SJCRH30 (cell line): ENCODE results near the gene SUCLG1. TPM values are rescaled to one million over a fixed set of nuclear protein-coding genes. Genes with fewer than 3 reads are reported as not detected.
A peak's percentile ranks its signal among the peaks of the same experiment; 100 is the strongest.

ENCODE experiments used
- DNase-seq, 2 experiments: peaks; one replicate each; pipeline ENCODE4 v3.0.0-alpha.2; 2015 to 2020
- H3K27ac ChIP-seq: fragments of 250-450 bp; sonication (Bioruptor Pico); 2 replicates; pipeline ENCODE4 v1.5.1; 2020; ENCODE audit warnings: mild to moderate bottlenecking, moderate library complexity
- H3K27me3 ChIP-seq: fragments of 250-450 bp; sonication (Bioruptor Pico); 2 replicates; pipeline ENCODE4 v1.5.1; 2020; ENCODE audit warnings: mild to moderate bottlenecking, moderate library complexity
- H3K36me3 ChIP-seq: fragments of 250-450 bp; sonication (Bioruptor Pico); 2 replicates; pipeline ENCODE4 v1.5.1; 2020; ENCODE audit warnings: mild to moderate bottlenecking, moderate library complexity
- H3K4me1 ChIP-seq: fragments of 250-450 bp; sonication (Bioruptor Pico); 2 replicates; pipeline ENCODE4 v1.5.1; 2020; ENCODE audit warnings: mild to moderate bottlenecking, moderate library complexity
- H3K4me3 ChIP-seq: fragments of 250-450 bp; sonication (Bioruptor Pico); 2 replicates; pipeline ENCODE4 v1.5.1; 2020; ENCODE audit warnings: mild to moderate bottlenecking, moderate library complexity
- H3K9me3 ChIP-seq: fragments of 250-450 bp; sonication (Bioruptor Pico); replicated peaks from 2 replicates; pipeline ENCODE4 v1.5.1; 2020; ENCODE audit warnings: mild to moderate bottlenecking, moderate library complexity
- total RNA-seq: library from RNA; depleted of rRNA; stranded (reverse); fragments of >200 nt; shearing (Covaris generic); gene quantifications from 2 replicates; pipeline ENCODE4 v1.2.3, GENCODE V29; 2014

SUCLG1 gene
- total RNA-seq, 1 experiment from 2014 or later = 92.2 TPM

- no peak overlapping the region for H3K4me3 ChIP-seq
- H3K27ac ChIP-seq = no peak overlapping the region
- H3K27me3 ChIP-seq = no peaks in the 10 kb centered on the region
- H3K4me1 ChIP-seq = peaks cover 3% of the 10 kb centered on the region; the same call in 1 of the 2 replicates
- no peaks in the 10 kb centered on the region for H3K9me3 ChIP-seq
- no peak for DNase-seq
- peaks cover under 1% of the 10 kb centered on the region; the same call in 1 of the 2 replicates for H3K36me3 ChIP-seq
Measured at GRCh38 chr2:84452624-84453023, 6.5 kb downstream of the SUCLG1 start.

- H3K27ac ChIP-seq = no peak overlapping the region
- no peak overlapping the region for H3K4me3 ChIP-seq
- no peak for DNase-seq
- H3K27me3 ChIP-seq = no peaks in the 10 kb centered on the region
- 0 out of 2 replicates have a peak, but pooled peaks cover 2% of the 10 kb centered on the region for H3K9me3 ChIP-seq
- peaks cover 11% of the 10 kb centered on the region for H3K36me3 ChIP-seq
- H3K4me1 ChIP-seq = peaks cover 3% of the 10 kb centered on the region; the same call in 1 of the 2 replicates
Measured at GRCh38 chr2:84451579-84451978, 7.5 kb downstream of the SUCLG1 start.

GRCh38 chr2:84450288-84451227 is 8.5 kb downstream of the SUCLG1 start:
- H3K4me1 ChIP-seq = peaks cover 3% of the 10 kb centered on the region; the same call in 1 of the 2 replicates
- no peak overlapping the region for H3K27ac ChIP-seq
- 0 out of 2 replicates have a peak, but pooled peaks cover 3% of the 10 kb centered on the region for H3K9me3 ChIP-seq
- H3K4me3 ChIP-seq = no peak overlapping the region
- H3K36me3 ChIP-seq = peaks cover 15% of the 10 kb centered on the region
- no peaks in the 10 kb centered on the region for H3K27me3 ChIP-seq
- peak in 1 of 2 experiments; percentile 11 for DNase-seq

DNA sequence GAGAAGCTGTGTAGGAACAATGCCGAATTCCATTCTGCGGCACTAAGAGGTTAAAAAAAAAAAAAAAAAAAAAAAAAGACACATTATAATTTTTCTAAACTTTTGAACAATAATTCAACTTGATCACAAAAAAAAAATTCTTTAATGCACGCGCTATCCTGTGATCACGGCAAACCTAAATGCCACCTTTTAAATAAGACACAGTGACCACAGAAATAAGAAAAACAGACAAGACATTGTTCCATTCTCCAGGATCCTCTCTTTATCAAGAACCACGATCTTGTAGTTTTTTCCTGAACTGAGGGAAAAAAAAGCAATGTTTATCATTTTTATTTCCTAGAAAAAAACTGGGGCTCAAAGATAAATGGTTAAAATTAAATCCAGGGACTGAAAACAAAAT is 9.4 kb downstream of the SUCLG1 start:
- H3K27me3 ChIP-seq = no peaks in the 10 kb centered on the region
- H3K9me3 ChIP-seq = 0 out of 2 replicates have a peak, but pooled peaks cover 3% of the 10 kb centered on the region
- no peak for DNase-seq

GRCh38 chr2:84449055-84449454 is 10.0 kb downstream of the SUCLG1 start:
- Histone ChIP-seq H3K9me3 (0 out of 2 replicates have a peak, but pooled peaks cover 3% of the 10 kb centered on the region), H3K36me3 (peaks cover 18% of the 10 kb centered on the region), H3K4me1 (peaks cover 3% of the 10 kb centered on the region; the same call in 1 of the 2 replicates), H3K27ac (no peak overlapping the region), H3K4me3 (no peak overlapping the region), H3K27me3 (no peaks in the 10 kb centered on the region)
- DNase-seq = no peak

More for the DNA sequence above, 9.4 kb downstream of the SUCLG1 start:
- H3K4me3 ChIP-seq = no peak overlapping the region
- peaks cover 3% of the 10 kb centered on the region; the same call in 1 of the 2 replicates for H3K4me1 ChIP-seq
- peaks cover 18% of the 10 kb centered on the region for H3K36me3 ChIP-seq
- no peak overlapping the region for H3K27ac ChIP-seq

DNA sequence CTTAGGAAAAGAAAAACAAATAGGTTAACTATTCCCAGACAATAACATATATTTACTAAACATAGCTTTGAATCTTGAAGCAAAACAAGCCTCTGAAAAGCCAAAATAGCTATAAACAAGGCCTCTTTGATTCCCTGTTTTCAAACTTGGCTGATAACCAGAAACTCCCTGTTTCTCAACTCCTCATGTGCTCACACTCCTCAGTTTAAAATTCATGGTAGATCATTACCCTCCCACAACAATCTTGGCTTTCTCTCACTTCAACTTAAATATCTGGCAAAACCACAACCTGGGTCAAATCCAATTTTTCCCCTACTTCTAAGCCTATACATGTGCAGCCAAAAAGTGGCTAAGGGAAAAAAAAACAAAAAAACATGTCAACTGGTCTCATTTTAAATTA is 15.6 kb downstream of the SUCLG1 start:
- no peak overlapping the region for H3K27ac ChIP-seq
- H3K36me3 ChIP-seq = peaks cover 59% of the 10 kb centered on the region
- no peaks in the 10 kb centered on the region for H3K27me3 ChIP-seq
- 0 out of 2 replicates have a peak, but pooled peaks cover 3% of the 10 kb centered on the region for H3K9me3 ChIP-seq
- H3K4me3 ChIP-seq = no peak overlapping the region
- H3K4me1 ChIP-seq = no peaks in the 10 kb centered on the region
- no peak for DNase-seq

DNA sequence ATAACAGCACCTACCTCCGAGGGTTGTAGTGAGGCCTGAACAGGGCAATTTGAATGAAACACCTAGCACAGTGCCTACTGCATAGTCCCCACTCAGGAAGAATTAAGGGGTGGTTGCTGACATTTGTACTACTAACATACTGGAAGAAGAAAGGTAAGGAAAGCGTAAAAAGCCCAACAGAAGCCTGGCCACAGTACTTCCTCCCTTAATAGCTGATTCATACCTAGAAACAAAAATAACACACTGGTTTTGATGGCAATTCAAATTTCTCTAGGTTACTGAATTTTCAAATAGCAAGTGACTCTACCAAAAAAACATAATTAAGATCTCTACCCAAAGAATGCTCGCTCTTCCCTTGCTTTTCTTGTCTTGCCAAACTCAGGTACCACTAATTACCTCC is 16.2 kb downstream of the SUCLG1 start:
- H3K4me3 ChIP-seq = no peak overlapping the region
- DNase-seq = no peak
- H3K27ac ChIP-seq = no peak overlapping the region
- H3K36me3 ChIP-seq = peaks cover 64% of the 10 kb centered on the region
- H3K27me3 ChIP-seq = no peaks in the 10 kb centered on the region
- no peaks in the 10 kb centered on the region for H3K4me1 ChIP-seq
- 0 out of 2 replicates have a peak, but pooled peaks cover 3% of the 10 kb centered on the region for H3K9me3 ChIP-seq

GRCh38 chr2:84441505-84441904 is 17.6 kb downstream of the SUCLG1 start:
- Histone ChIP-seq H3K27me3 (no peaks in the 10 kb centered on the region), H3K4me1 (no peaks in the 10 kb centered on the region), H3K4me3 (no peak overlapping the region), H3K36me3 (peaks cover 67% of the 10 kb centered on the region), H3K9me3 (no peaks in the 10 kb centered on the region), H3K27ac (no peak overlapping the region)
- DNase-seq = no peak

GRCh38 chr2:84441036-84441435 is 18.0 kb downstream of the SUCLG1 start:
- Histone ChIP-seq H3K9me3 (no peaks in the 10 kb centered on the region), H3K27ac (no peak overlapping the region), H3K27me3 (no peaks in the 10 kb centered on the region), H3K4me3 (no peak overlapping the region), H3K36me3 (peaks cover 65% of the 10 kb centered on the region), H3K4me1 (no peaks in the 10 kb centered on the region)
- no peak for DNase-seq

DNA sequence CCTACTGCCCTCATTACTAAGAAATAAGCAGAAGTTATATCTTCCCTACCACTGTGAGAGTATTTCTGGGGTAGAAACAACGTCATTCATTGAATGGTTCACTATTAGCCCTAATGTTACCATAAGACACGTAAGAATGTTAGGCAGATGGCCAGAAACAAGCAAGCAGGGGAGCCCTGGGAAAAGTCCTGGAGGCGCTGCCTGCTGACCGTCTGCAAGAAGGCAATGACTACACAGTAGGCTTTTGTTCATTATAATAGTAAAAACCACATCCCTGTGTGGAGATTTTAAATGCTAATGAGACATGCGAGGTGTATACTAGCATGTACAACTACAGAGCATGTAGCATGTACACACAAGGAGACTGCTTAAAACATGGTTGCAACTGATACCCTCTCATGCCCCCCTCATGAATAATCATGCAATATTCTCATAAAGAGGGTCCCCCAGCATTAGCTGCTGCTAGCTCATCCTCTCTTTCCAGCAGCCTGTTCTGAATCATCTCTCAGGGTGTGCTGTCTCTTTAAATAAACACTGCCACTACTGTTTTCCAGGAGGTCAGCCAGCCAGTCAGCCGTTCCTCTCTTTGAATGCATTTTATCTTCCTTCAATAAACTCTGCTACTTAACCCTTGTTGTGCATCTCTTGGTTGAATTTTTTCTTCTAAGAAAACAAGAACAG is 23.6 kb downstream of the SUCLG1 start:
- DNase-seq = no peak
- Histone ChIP-seq H3K36me3 (peaks cover 82% of the 10 kb centered on the region), H3K9me3 (no peaks in the 10 kb centered on the region), H3K4me1 (no peaks in the 10 kb centered on the region), H3K27me3 (no peaks in the 10 kb centered on the region), H3K4me3 (no peak overlapping the region), H3K27ac (no peak overlapping the region)

- no peaks in the 10 kb centered on the region for H3K27me3 ChIP-seq
- no peaks in the 10 kb centered on the region for H3K4me1 ChIP-seq
- no peak overlapping the region for H3K4me3 ChIP-seq
- no peaks in the 10 kb centered on the region for H3K9me3 ChIP-seq
- no peak overlapping the region for H3K27ac ChIP-seq
- H3K36me3 ChIP-seq = peaks cover 37% of the 10 kb centered on the region
- DNase-seq = no peak
Measured at GRCh38 chr2:84429328-84429727, 29.8 kb downstream of the SUCLG1 start.

GRCh38 chr2:84427235-84428138 is 31.6 kb downstream of the SUCLG1 start:
- no peaks in the 10 kb centered on the region for H3K27me3 ChIP-seq
- no peaks in the 10 kb centered on the region for H3K4me1 ChIP-seq
- no peak overlapping the region for H3K27ac ChIP-seq
- no peak for DNase-seq
- no peaks in the 10 kb centered on the region for H3K9me3 ChIP-seq
- no peak overlapping the region for H3K4me3 ChIP-seq
- peaks cover 32% of the 10 kb centered on the region for H3K36me3 ChIP-seq

DNA sequence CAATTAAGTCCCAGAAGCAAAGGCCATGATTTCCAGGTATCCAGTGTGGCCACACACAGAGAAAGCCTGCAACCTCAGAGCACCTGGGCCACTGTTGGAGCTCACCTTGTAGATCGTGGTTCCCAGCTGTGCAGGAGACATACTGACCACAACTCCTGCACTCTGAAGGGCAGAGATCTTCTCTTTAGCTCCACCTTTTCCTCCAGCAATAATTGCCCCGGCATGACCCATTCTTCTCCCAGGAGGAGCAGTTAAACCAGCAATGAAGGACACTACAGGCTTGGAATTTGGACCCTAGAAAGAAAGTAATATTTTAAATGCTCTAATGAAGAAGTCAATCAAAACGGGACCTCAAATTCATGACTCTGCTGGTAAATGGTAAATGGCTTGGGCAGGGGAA is 33.8 kb downstream of the SUCLG1 start:
- no peaks in the 10 kb centered on the region for H3K27me3 ChIP-seq
- no peaks in the 10 kb centered on the region for H3K4me1 ChIP-seq
- peaks cover 18% of the 10 kb centered on the region; the same call in 1 of the 2 replicates for H3K36me3 ChIP-seq
- H3K27ac ChIP-seq = no peak overlapping the region
- no peaks in the 10 kb centered on the region for H3K9me3 ChIP-seq
- DNase-seq = no peak
- H3K4me3 ChIP-seq = no peak overlapping the region

- DNase-seq = peak in 1 of 2 experiments; percentile 22
- Histone ChIP-seq H3K27me3 (no peaks in the 10 kb centered on the region), H3K9me3 (no peaks in the 10 kb centered on the region), H3K4me3 (no peak overlapping the region), H3K27ac (no peak overlapping the region), H3K36me3 (peaks cover 18% of the 10 kb centered on the region; the same call in 1 of the 2 replicates), H3K4me1 (no peaks in the 10 kb centered on the region)
Measured at GRCh38 chr2:84424152-84424551, 34.9 kb downstream of the SUCLG1 start.
